Lower leg skin (tissue), 3 donors: ENCODE measurements around the gene ADPRM.

Experiments used
- CTCF ChIP-seq, 3 donors: fragments of 450-650 bp; IDR thresholded peaks; one replicate each; pipeline ENCODE4 v1.5.1; 2016; ENCODE audit warnings: antibody characterized with exemption in 3 of 3, mild to moderate bottlenecking in 3 of 3, moderate library complexity in 2 of 3
- POLR2A ChIP-seq, 2 donors: fragments of 450-650 bp; IDR thresholded peaks; one replicate each; pipeline ENCODE4 v1.6.1; 2016 to 2017; ENCODE audit warnings: antibody characterized with exemption in 2 of 2, mild to moderate bottlenecking in 1 of 2, moderate library complexity in 1 of 2

- TF ChIP-seq CTCF (IDR thresholded peaks at IDR 0.05) (no peak), POLR2A (IDR thresholded peaks at IDR 0.05) (no peak)
Measured at GRCh38 chr17:10713318-10713717, 15.9 kb downstream of the ADPRM start.
